Measurements from ENCODE around the gene OSBPL5.
"Not testable (repeated sequence)": the region's sequence is repeated elsewhere in the genome, so short reads cannot be mapped to it uniquely, and the experiment has no call there.

The OSBPL5 gene

GRCh38 chr11:3120071-3120792 lies 44.9 kb downstream of the OSBPL5 start:
- DNase-seq (ENCODE audit: low read depth) = no peak

- DNase-seq (ENCODE audit: low read depth) = no peak
These were observed 45.8 kb downstream of the OSBPL5 start for GRCh38 chr11:3119141-3119821.

GRCh38 chr11:3115321-3115720 lies 49.8 kb downstream of the OSBPL5 start:
- DNase-seq (ENCODE audit: low read depth) = no peak

- not testable (repeated sequence) for DNase-seq (ENCODE audit: low read depth)
These were observed 51.4 kb downstream of the OSBPL5 start for GRCh38 chr11:3113661-3114060.

GRCh38 chr11:3111919-3112690 lies 53.0 kb downstream of the OSBPL5 start:
- no peak for DNase-seq (ENCODE audit: low read depth)

GRCh38 chr11:3111466-3111865 lies 53.6 kb downstream of the OSBPL5 start:
- no peak for DNase-seq (ENCODE audit: low read depth)

GRCh38 chr11:3109921-3110706 lies 55.0 kb downstream of the OSBPL5 start:
- no peak for DNase-seq (ENCODE audit: low read depth)

GRCh38 chr11:3109434-3109833 lies 55.7 kb downstream of the OSBPL5 start:
- no peak for DNase-seq (ENCODE audit: low read depth)

GRCh38 chr11:3108183-3108721 lies 56.9 kb downstream of the OSBPL5 start:
- no peak for DNase-seq (ENCODE audit: low read depth)

GRCh38 chr11:3107608-3108182 lies 57.4 kb downstream of the OSBPL5 start:
- DNase-seq (ENCODE audit: low read depth) = no peak

GRCh38 chr11:3106736-3107524 lies 58.2 kb downstream of the OSBPL5 start:
- DNase-seq (ENCODE audit: low read depth) = no peak

- no peak for DNase-seq (ENCODE audit: low read depth)
These were observed 59.0 kb downstream of the OSBPL5 start for GRCh38 chr11:3105791-3106735.

- DNase-seq (ENCODE audit: low read depth) = no peak
These were observed 59.9 kb downstream of the OSBPL5 start for GRCh38 chr11:3104961-3105790.

- no peak for DNase-seq (ENCODE audit: low read depth)
These were observed 60.9 kb downstream of the OSBPL5 start for GRCh38 chr11:3104051-3104714.

GRCh38 chr11:3103076-3103475 lies 62.0 kb downstream of the OSBPL5 start:
- no peak for DNase-seq (ENCODE audit: low read depth)

- no peak for DNase-seq (ENCODE audit: low read depth)
These were observed 62.5 kb downstream of the OSBPL5 start for GRCh38 chr11:3102641-3102921.

GRCh38 chr11:3101921-3102640 lies 63.0 kb downstream of the OSBPL5 start:
- no peak for DNase-seq (ENCODE audit: low read depth)

GRCh38 chr11:3099178-3099577 lies 65.9 kb downstream of the OSBPL5 start:
- DNase-seq (ENCODE audit: low read depth) = no peak

Data from stimulated activated CD8-positive, alpha-beta memory T cell treated with anti-CD3 and anti-CD28 coated beads, Interleukin-15, amount 100 ng/mL, for 24 hours (primary cell).